Measurements from ENCODE around the gene TRMT61B.

The TRMT61B gene
- 15.8 to 23.4 (median 18.0) reads per million in 4 donors for total RNA-seq

DNA sequence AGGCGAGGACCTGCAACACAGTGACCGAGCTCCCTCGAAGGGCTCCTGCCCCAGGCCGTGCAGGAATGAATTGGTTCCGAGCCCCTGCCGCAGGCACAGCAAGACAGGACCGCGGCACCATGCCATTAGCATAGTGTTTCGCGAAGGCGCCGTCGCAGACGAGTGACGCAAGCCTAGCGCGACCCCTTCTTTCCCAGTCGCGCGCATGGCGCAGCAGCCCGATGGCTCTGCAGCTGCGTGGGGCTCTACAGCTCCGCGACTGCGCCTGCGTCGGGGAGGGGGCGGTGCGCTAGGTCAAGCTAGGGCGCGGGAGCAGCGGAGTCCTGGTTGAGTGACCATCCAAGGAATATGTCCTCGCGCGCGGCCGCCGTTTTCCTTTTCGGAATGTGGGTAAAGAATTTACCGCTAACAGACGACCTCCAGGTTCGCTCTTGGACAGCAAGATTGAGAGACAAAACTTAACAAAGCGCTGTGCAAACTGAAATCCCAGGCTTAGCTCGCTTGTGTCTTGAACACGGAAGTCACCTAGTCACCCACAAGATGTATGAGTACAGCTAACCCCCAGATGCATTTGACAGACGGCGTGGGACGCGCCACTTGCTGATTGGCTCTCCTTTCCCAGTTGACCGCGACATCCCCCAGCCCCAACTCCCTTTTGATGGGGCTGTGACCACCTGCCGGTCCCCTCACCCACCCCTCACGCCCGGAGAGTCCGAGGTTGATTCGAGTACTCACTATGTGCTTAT lies at the start of gene TRMT61B:
TRMT61B (minus strand) TSS at position 164 of the 746 bp plus-strand sequence; CDS start at position 132, 32 bp downstream.
- DNase-seq: peak; percentile 90 to 96 (median 96)

GRCh38 chr2:28915939-28916338 lies 45.8 kb upstream of the TRMT61B start:
- DNase-seq: no peak

DNA sequence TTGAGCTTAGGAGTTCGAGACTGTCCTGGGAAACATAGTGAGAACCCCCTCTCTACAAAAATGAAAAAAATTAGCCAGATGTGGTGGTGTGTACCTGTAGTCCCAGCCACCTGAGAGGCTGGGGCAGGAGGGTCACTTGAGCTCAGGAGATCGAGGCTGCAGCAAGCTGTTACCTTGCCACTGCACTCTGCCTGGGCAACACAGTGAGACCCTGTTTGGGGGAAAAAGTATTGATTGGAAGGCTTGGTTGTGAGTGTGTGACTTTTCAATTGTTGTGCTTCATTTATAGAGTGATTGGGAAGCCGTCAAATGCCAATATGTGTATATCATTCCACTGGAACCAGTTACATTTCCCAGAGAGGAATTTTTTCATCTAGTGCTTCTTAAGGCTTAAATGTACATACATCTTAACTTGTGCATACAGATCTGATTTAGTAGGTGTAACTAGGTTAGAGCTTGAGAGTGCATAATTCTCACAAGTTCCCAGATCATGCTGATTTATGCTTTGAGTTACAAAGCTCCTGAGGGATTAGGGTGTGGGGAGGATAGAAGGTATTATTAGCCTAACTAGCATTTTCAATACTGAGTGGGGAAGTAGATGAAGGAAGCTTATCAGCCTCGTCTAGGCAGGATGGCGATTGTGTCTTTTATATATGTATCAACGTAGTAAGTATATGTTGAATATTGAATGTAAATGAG lies 39.7 kb upstream of the TRMT61B start:
- DNase-seq: no peak

DNA sequence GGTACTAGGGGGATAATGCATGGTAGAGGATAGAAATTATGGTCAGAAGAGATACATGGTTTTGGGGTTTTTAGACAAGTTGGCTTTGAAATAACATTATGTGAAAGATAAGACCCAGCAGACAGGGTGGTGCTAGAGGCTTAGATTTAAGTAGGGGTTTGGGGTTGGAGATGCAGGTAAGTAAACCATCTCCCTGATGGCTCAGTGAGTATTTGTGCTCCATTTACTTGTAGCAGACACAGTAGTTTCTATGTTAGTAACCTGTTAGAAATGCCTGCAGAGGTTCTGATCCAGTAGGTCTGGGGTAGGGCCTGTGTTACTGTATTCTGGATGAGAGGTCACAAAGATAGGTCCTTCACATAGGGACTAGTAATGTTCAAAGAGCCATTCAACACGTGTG lies 38.1 kb upstream of the TRMT61B start:
- DNase-seq: no peak

- no peak for DNase-seq
Measured at GRCh38 chr2:28906821-28907220, 36.7 kb upstream of the TRMT61B start.

GRCh38 chr2:28906376-28906775 lies 36.3 kb upstream of the TRMT61B start:
- DNase-seq: no peak

DNA sequence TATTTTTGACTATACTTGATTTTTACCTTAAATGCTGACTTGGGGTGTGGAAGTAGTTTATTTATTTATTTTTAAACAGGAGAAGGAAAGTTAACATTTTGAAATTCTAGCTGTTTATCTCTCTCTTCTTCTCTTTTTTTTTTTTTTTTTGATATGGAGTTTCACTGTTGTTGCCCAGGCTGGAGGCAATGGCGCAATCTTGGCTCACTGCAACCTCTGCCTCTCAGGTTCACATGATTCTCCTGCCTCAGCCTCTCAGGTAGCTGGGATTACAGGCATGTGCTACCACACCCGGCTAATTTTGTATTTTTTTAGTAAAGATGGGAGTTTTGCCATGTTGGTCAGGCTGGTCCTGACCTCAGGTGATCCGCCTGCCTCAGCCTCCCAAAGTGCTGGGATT lies 35.4 kb upstream of the TRMT61B start:
- DNase-seq: no peak

GRCh38 chr2:28904802-28905457 lies 34.8 kb upstream of the TRMT61B start:
- no peak for DNase-seq

- DNase-seq: no peak
Measured at GRCh38 chr2:28904295-28904694, 34.2 kb upstream of the TRMT61B start.

GRCh38 chr2:28902584-28902983 lies 32.5 kb upstream of the TRMT61B start:
- DNase-seq: no peak

DNA sequence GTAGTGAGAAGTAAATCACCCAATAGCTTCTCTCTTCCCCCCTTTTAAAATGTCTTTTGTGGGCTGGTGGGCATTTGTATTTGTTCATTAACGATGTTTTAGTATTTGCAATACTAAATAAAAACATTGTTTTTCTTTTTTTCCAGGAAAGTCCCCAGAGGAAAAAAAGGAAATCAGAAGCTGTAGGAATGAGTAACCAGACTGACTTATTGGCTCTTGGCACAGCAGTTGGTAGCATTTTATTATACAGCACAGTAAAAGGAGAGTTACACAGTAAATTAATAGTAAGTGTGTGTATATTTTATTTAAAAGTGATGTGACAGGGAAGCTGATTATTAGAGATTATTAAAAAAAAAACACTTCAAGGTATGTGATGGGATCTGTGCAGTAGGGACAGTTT lies 31.7 kb upstream of the TRMT61B start:
- DNase-seq: no peak

DNA sequence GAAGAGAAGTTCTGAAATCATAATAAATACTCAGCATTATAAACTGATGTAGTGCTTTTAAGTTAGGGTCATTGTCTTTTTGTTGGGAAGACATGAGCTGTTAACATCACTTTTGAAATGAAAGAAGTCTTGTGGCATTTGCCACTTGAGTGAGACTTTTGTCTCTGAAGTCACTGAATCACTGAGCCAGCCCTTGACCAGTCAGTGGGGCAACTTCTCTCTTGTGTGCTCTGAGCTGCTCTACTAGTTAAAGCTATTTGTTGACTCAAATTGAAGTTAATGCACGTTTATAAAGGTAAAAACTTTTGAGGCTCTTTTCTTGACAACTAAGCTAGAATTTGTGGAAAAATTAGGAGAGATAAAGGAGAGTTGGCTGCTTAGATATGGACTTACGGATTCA lies 31.1 kb upstream of the TRMT61B start:
- no peak for DNase-seq

DNA sequence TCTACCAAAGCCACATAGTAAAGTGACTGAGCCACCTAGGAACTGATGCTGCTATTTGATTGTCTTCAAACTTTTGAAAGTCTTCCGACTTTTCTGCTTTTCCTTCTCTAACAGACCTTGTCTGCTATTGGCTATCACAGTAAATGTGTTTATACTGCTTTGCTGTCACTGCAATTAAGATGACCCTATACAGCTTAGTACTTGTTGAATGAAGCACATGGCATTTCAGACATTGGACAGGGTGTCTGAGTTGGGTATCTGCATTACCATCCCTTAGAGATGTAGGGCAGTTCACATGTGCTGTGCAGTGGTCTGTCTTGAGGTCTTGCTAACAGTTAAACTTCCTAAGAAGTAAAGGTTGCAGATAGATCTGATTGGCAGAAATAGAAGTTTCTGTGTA lies 27.9 kb upstream of the TRMT61B start:
- DNase-seq: no peak

DNA sequence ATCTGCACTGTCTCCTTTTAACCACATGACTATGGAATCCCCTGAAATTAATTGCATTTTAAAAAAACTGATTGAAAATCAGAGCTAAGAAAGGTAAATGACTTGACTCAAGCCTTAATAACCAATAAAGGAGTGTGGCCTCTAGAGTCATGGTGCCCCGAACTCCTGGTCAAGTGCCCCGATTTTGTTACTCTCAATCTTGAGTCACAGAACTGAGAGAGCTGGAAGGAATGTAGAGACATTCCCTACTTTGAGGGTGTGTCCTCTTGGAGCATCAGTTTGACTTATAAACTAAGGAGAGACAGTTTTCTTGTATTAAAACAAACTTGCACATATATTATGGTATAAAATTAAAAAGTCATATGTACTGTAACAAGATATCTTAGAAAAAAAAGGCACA lies 26.8 kb upstream of the TRMT61B start:
- DNase-seq: no peak

DNA sequence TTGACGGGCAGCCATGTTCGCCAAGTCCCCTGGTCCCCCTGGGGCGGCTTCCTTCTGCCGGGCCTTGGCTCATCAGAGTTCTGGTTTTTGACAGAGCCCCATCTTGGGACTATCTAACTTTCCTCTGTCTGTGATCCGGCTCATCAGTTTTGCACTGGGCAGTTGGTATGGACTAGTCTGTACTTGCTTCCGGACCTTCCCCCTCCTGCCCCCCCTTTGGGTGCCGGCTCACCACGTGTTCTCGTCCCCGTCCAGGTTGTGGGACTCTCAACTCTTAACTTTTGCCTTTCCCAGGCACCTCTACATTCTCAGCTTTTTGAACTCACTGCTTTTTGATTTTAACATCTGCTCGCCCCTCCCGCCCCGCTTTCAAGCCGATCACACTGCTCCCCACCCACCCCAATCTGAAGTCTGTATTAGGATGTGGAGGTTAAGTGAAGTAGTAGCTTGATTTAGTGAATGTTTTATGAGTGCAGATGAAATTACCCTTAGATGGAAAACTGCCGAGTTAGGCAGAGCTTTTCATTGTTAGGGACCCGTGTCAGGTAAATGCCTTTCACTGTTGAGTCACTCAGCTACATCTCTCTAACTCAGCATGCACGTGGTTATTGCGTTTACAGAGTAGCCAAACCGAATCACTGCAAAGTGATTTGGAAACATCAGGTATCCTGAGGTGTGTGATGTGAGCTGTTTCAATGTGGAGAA lies 25.2 kb upstream of the TRMT61B start:
- DNase-seq: peak in 2 of 5 donors; percentile 18 to 41

DNA sequence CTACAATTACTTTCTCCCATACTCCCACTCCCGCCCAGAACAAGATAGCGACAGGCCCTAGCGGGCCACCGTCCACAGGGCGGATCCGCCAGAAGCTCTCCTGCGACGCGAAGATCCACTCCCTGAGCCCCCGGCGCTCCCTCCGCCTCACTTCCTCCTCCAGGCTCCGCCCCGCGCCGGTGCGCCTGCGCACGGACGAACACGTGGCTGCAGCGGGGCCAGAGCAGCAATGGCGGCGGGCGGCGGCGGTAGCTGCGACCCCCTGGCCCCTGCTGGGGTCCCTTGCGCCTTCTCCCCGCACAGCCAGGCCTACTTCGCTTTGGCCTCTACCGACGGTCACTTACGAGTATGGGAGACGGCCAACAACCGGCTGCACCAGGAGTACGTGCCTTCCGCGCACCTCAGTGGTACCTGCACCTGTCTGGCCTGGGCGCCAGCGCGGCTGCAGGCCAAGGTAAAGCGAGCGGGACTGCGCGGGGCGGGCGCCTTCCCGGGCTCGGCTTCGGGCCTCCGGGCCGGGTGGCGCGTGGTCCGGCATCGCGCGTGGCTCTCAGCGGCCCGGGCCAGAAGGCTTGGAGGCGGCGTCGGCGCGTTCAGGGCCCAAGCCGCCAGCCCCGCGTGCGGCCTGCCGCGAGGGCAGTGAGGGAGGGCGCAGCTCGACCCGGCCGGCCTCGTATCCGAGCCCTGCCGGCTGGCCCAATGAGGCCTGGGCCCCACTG lies 24.5 kb upstream of the TRMT61B start, which contains the start of gene WDR43:
WDR43 (plus strand) TSS at position 198 of the 719 bp plus-strand sequence; CDS start at position 230, 32 bp downstream.
- DNase-seq: peak; percentile 95 to 99 (median 96)

GRCh38 chr2:28893488-28893887 lies 23.4 kb upstream of the TRMT61B start:
- no peak for DNase-seq

DNA sequence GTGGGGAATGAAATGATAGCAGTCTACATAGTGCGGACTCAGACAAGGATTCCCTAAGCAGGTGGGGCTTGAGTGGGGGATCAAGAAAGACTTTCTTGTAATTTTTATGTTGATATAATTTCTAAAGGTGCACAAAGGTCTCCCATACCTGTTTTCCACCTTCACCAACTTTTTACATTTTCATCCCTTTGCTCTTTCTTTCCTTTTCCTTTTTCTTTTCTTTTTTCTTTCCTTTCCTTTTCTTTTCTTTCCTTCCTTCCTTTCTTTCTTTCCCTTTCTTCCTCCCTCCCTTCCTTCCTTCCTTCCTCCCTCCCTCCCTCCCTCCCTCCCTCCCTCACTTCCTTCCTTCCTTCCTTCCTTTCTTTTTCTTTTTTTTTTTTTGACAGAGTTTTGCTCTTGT lies 10.1 kb upstream of the TRMT61B start:
- no peak for DNase-seq

- no peak for DNase-seq
Measured at GRCh38 chr2:28871620-28872019, 1.5 kb upstream of the TRMT61B start.

DNA sequence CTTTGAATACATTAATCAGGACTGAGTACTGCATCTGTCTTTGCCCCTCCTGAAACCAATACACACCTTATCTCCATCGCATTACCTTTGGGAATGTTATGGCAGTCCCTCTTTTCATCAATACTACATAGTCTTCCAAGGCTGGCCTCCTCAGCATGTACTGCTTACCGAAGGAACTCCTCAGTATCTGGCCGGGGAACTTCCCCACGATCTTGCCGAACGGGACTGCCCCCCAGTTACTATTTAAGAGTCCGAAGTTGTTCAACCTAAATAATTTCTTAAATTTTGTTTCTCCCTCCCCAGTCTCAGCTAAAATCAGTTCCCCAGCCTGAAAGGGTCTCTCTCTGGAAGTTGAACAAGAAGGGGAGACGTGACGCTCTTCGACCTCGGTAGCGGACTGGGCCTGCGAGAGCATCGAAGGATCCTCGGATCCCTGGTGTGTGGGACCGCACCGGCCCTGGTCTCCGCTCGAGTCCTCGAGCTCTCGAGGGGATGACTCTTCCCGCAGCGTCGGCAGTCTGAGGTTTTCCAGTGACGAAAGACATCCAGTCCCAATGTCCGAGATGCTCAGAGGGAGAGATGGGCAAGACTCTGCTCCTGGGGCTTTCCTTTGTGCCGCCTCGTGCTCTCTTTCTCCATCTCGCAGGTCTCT lies 489 bp downstream of the TRMT61B start:
- peak in 2 of 5 donors; percentile 1 to 23 for DNase-seq

GRCh38 chr2:28868611-28869010 lies 1.5 kb downstream of the TRMT61B start:
- no peak for DNase-seq

- no peak for DNase-seq
Measured at GRCh38 chr2:28855977-28856376, 14.1 kb downstream of the TRMT61B start.
